ENCODE measurements around the gene FABP3. TPM values are rescaled to one million over a fixed set of nuclear protein-coding genes. Genes with fewer than 3 reads are reported as not detected.

FABP3 gene
- total and polyA plus RNA-seq, 2 of the 13 experiments (the other 11 are each of a cell fraction or from before 2014, with no cell fraction given): 0.21 to 0.24 TPM

GRCh38 chr1:31387612-31388011, 14.7 kb upstream of the FABP3 start:
- no peak for FAIRE-seq
- Histone ChIP-seq H3K4me1 (ENCODE audit: insufficient read depth, low read length) (peaks cover 10% of the 10 kb centered on the region), H4K20me1 (ENCODE audit: insufficient read depth, low read length) (no peaks in the 10 kb centered on the region), H3K79me2 (ENCODE audit: insufficient read depth, low read length) (no peaks in the 10 kb centered on the region), H3K27ac (ENCODE audit: extremely low read length, insufficient read depth, low read length) (no peak overlapping the region), H3K4me2 (ENCODE audit: low read depth, low read length) (no peak overlapping the region), H3K36me3 (replicated peaks in 1 of 2; ENCODE audit: control insufficient read depth in 1 of 2, insufficient read depth in 2 of 2, low read length in 2 of 2) (no peaks in the 10 kb centered on the region), H2AFZ (ENCODE audit: low read length) (no peak overlapping the region), H3K27me3 (ENCODE audit: control insufficient read depth in 1 of 2, insufficient read depth in 2 of 2, low read length in 2 of 2) (peaks cover 0 to 15% of the 10 kb centered on the region in 2 experiments; a peak in 3 of 5 replicates), H3K9me3 (ENCODE audit: low read length) (no peaks in the 10 kb centered on the region), H3K4me3 (replicated peaks in 1 of 3; ENCODE audit: insufficient read depth in 1 of 3, low read depth in 2 of 3, low read length in 3 of 3) (no peak overlapping the region), H3K9ac (ENCODE audit: insufficient read depth, low read depth, low read length) (no peak overlapping the region)
- BruUV-seq (replicated peaks): no TSS peak
- 32% methylated on average over 10 of the region's 10 CpGs for WGBS (ENCODE audit: low lambda C conversion rate)
- in situ Hi-C loops (cut with HindIII; ENCODE audit: extremely low pct_ligation_motif_present, low pct_unique_long_range_greater_than_20kb): no loop called here
- CTCF ChIA-PET (ENCODE audit: low intra/inter-chr PET ratio, low total read pairs): no interaction called here
- ATAC-seq: no peak
- intact Hi-C loops (cut with micrococcal nuclease; ENCODE audit: unreplicated experiment): no loop called here
- POLR2A ChIA-PET: no interaction called here
- DNase-seq (ENCODE audit: low spot score): no peak
- TF ChIP-seq ATF7 (IDR thresholded peaks at IDR 0.05): peak; percentile 79
- no peak for TF ChIP-seq ATF7 (CRISPR knock-in tag; IDR thresholded peaks at IDR 0.05)
- no peak for TF ChIP-seq RFXANK (CRISPR knock-in tag; IDR thresholded peaks at IDR 0.05)
- TF ChIP-seq TBX2 (CRISPR knock-in tag; IDR thresholded peaks at IDR 0.05; ENCODE audit: borderline replicate concordance): no peak
- no peak for TF ChIP-seq JDP2 (CRISPR knock-in tag; IDR thresholded peaks at IDR 0.05; ENCODE audit: borderline replicate concordance)
- no peak for TF ChIP-seq MXI1 (IDR thresholded peaks at IDR 0.05; ENCODE audit: borderline replicate concordance, low read depth, low read length)
- 0 out of 2 replicates have a peak, but pooled peaks have one; percentile 7 for TF ChIP-seq CREB1 (IDR thresholded peaks at IDR 0.05)
- TF ChIP-seq CREB1 (CRISPR knock-in tag; IDR thresholded peaks at IDR 0.05): no peak
- no peak for TF ChIP-seq WIZ (CRISPR knock-in tag; IDR thresholded peaks at IDR 0.05)
- TF ChIP-seq ZNF180 (CRISPR knock-in tag; IDR thresholded peaks at IDR 0.05; ENCODE audit: borderline replicate concordance, low read depth): no peak
- TF ChIP-seq, protein P1, sequence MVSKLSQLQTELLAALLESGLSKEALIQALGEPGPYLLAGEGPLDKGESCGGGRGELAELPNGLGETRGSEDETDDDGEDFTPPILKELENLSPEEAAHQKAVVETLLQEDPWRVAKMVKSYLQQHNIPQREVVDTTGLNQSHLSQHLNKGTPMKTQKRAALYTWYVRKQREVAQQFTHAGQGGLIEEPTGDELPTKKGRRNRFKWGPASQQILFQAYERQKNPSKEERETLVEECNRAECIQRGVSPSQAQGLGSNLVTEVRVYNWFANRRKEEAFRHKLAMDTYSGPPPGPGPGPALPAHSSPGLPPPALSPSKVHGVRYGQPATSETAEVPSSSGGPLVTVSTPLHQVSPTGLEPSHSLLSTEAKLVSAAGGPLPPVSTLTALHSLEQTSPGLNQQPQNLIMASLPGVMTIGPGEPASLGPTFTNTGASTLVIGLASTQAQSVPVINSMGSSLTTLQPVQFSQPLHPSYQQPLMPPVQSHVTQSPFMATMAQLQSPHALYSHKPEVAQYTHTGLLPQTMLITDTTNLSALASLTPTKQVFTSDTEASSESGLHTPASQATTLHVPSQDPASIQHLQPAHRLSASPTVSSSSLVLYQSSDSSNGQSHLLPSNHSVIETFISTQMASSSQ (IDR thresholded peaks at IDR 0.05; ENCODE audit: low read depth): no peak
- TF ChIP-seq, protein P1 (CRISPR knock-in tag; IDR thresholded peaks at IDR 0.05; ENCODE audit: borderline replicate concordance): no peak
- TF ChIP-seq ZBTB21 (CRISPR knock-in tag; IDR thresholded peaks at IDR 0.05): no peak
- no peak for TF ChIP-seq HIVEP1 (CRISPR knock-in tag; IDR thresholded peaks at IDR 0.05)
- no peak for TF ChIP-seq ELF4 (CRISPR knock-in tag; IDR thresholded peaks at IDR 0.05; ENCODE audit: borderline replicate concordance)
- TF ChIP-seq, protein P2, sequence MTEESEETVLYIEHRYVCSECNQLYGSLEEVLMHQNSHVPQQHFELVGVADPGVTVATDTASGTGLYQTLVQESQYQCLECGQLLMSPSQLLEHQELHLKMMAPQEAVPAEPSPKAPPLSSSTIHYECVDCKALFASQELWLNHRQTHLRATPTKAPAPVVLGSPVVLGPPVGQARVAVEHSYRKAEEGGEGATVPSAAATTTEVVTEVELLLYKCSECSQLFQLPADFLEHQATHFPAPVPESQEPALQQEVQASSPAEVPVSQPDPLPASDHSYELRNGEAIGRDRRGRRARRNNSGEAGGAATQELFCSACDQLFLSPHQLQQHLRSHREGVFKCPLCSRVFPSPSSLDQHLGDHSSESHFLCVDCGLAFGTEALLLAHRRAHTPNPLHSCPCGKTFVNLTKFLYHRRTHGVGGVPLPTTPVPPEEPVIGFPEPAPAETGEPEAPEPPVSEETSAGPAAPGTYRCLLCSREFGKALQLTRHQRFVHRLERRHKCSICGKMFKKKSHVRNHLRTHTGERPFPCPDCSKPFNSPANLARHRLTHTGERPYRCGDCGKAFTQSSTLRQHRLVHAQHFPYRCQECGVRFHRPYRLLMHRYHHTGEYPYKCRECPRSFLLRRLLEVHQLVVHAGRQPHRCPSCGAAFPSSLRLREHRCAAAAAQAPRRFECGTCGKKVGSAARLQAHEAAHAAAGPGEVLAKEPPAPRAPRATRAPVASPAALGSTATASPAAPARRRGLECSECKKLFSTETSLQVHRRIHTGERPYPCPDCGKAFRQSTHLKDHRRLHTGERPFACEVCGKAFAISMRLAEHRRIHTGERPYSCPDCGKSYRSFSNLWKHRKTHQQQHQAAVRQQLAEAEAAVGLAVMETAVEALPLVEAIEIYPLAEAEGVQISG (CRISPR knock-in tag; IDR thresholded peaks at IDR 0.05): no peak
